Stimulated activated naive B cell treated with anti-CD40 and anti-IgM and Interleukin-4, amounts not matched to agents 10 μg/mL and 1 μg/mL and 100 μg/mL, for 72 hours (primary cell): Measurements from ENCODE around the gene CCSER1.

ENCODE experiments used
- ATAC-seq, 2 donors: fragments of 150-1000 bp; cut with Tn5 transposase; replicated peaks; 2 replicates each; pipeline ENCODE4 v1.10.0; 2021; ENCODE audit warnings: moderate library complexity in 1 of 2
- DNase-seq: peaks from one replicate; pipeline ENCODE4 v3.0.0; 2021
- H3K27ac Mint-ChIP-seq: one replicate; pipeline ENCODE4 v1.8.0; 2022; ENCODE audit warnings: mild to moderate bottlenecking, mixed read lengths
- H3K27me3 Mint-ChIP-seq, 2 donors: one replicate each; pipeline ENCODE4 v1.8.0; 2022; ENCODE audit warnings: mixed read lengths in 2 of 2
- H3K36me3 Mint-ChIP-seq, 2 donors: one replicate each; pipeline ENCODE4 v1.8.0; 2022; ENCODE audit warnings: mixed read lengths in 2 of 2, mild to moderate bottlenecking in 1 of 2
- H3K4me1 Mint-ChIP-seq, 2 donors: one replicate each; pipeline ENCODE4 v1.8.0; 2022; ENCODE audit warnings: mixed read lengths in 2 of 2, mild to moderate bottlenecking in 1 of 2
- H3K4me3 Mint-ChIP-seq, 2 donors: one replicate each; pipeline ENCODE4 v1.8.0; 2022; ENCODE audit warnings: mild to moderate bottlenecking in 2 of 2, mixed read lengths in 2 of 2, moderate library complexity in 1 of 2
- H3K9me3 Mint-ChIP-seq, 2 donors: one replicate each; pipeline ENCODE4 v1.8.0; 2022; ENCODE audit warnings: mixed read lengths in 2 of 2, mild to moderate bottlenecking in 1 of 2

CCSER1 gene

DNA sequence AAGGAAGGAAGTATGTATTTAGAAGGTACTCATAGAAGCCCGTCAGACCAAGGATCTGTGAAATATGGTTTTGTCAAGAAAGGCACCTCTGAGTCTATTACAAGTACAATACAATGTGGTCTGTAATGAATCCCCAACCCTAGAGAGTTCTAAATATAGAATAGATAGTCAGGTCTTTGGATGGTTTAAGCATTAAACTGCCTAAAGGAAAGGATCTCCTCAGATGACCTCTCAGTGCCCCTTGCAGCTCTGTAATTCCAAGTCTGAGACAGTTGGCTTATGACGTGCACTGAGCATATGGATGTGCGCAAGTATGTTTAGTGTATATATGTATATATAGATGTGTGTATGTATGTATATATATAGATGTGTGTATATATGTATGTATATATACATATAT lies 62.0 kb downstream of the CCSER1 start:
- Mint-ChIP-seq H3K9me3 (peaks cover 0 to 2% of the 10 kb centered on the region in 2 donors), H3K36me3 (no peaks in the 10 kb centered on the region), H3K27ac (no peak overlapping the region), H3K4me1 (peaks cover 6 to 24% of the 10 kb centered on the region in 2 donors), H3K4me3 (no peak overlapping the region), H3K27me3 (no peaks in the 10 kb centered on the region)
- no peak for ATAC-seq
- no peak for DNase-seq

DNA sequence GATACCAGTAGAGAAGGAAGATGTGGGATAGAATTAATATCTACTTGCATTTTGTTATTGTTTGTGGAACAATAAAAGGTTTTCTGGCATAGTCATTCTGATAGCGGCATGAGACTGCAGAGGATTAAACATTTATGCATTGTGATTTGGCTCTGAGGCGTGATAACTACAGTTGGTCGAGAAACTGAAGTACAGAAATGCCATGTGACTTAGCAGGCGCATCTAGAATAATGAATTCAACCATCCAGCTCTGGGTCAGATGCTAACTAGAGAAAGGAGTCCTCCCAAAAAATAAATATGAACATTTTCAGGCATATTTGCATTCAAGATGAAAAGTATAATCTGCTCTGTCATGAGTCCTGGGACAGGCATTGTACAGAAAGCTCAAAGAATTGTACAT lies 62.8 kb downstream of the CCSER1 start:
- H3K9me3 Mint-ChIP-seq, result peaks cover 0 to 2% of the 10 kb centered on the region in 2 donors
- no peak overlapping the region for H3K27ac Mint-ChIP-seq
- ATAC-seq (no peak), DNase-seq (no peak)
- H3K4me1 Mint-ChIP-seq, result peaks cover 4 to 25% of the 10 kb centered on the region in 2 donors
- H3K36me3 Mint-ChIP-seq, result no peaks in the 10 kb centered on the region
- H3K4me3 Mint-ChIP-seq, result no peak overlapping the region
- H3K27me3 Mint-ChIP-seq, result no peaks in the 10 kb centered on the region

DNA sequence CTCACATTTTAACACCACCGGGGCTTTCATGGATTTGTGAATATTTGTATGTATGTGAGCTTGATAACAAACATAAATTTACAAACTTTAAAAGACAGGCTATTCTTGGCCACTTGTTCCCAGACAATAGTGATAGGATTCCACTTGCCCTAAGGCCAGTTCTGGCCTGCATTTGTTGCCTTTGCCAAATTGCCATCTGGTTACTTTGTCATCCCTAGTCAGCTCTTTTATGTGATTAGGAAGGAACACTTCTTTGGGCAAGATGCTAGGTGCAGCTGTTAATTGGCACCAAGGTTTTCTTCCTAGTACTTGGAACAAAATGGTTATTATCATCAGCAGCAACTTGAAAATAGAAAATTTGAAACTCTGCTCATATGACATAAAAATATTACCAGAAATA lies 63.3 kb downstream of the CCSER1 start:
- Mint-ChIP-seq H3K27ac (no peak overlapping the region), H3K9me3 (peaks cover 0 to 2% of the 10 kb centered on the region in 2 donors), H3K36me3 (no peaks in the 10 kb centered on the region), H3K4me3 (no peak overlapping the region), H3K4me1 (peaks cover 8 to 30% of the 10 kb centered on the region in 2 donors), H3K27me3 (no peaks in the 10 kb centered on the region)
- ATAC-seq, result no peak
- DNase-seq, result no peak

DNA sequence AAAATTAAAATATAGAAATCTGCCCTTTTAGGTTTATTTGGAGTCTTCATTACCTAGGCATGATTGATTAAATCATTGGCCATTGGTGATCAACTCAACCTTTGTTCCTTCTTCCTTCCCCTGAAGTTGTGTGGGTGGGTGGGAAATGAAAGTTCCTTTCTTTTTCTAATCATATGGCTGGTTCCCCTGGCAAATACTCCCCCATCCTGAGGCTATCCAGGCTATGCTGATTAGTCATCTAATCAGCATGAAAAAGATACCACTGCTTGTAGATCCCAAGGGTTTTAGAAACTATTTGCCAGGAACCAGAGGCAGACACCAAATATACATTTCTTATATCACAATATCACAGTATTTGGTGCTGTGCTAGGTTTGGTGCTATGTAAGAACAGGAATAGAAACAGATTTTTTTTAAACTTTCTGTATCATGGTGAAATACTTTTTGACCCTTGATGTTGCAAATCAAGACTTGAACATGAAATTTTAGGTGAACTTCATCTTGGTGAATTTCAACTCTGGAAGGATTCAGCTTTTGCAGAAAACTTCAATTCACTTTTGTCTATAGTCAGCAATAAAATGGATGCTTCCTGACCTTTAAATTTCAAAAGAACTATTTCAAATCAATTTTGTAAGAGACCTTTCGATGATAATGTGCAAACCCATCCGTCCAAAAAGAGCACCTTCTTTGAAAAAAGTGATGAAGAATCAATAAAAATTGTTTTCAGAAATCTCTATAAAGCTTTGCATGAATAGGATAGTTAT lies 71.1 kb downstream of the CCSER1 start:
- H3K4me1 Mint-ChIP-seq, result peaks cover 6% of the 10 kb centered on the region in 2 donors
- H3K27ac Mint-ChIP-seq, result no peak overlapping the region
- H3K36me3 Mint-ChIP-seq, result peaks cover 0 to 2% of the 10 kb centered on the region in 2 donors
- no peak for DNase-seq
- no peaks in the 10 kb centered on the region for H3K27me3 Mint-ChIP-seq
- H3K4me3 Mint-ChIP-seq, result no peak overlapping the region
- H3K9me3 Mint-ChIP-seq, result peaks cover 2 to 3% of the 10 kb centered on the region in 2 donors
- no peak for ATAC-seq

DNA sequence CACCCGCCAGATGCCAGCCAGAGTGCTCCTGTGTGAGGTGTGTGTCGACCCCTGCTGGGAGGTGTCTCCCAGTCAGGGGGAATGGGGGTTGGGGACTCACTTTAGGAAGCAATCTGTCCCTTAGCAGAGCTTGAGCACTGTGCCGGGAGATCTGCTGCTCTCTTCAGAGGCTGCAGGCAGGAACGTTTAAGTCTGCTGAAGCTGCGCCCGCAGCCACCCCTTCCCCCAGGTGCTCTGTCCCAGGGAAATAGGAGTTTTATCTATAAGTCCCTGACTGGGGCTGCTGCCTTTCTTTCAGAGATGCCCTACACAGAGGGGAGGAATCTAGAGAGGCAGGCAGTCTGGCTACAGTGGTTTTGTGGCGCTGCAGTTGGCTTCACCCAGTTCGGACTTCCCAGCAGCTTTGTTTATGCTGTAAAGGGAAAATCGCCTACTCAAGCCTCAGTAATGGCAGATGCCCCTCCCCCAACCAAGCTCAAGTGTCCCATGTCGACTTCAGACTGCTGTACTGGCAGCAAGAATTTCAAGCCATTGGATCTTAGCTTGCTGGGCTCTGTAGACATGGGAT lies 80.8 kb downstream of the CCSER1 start:
- H3K36me3 Mint-ChIP-seq, result peaks cover 9 to 19% of the 10 kb centered on the region in 2 donors
- H3K4me1 Mint-ChIP-seq, result peaks cover 0 to 3% of the 10 kb centered on the region in 2 donors
- no peak for ATAC-seq
- H3K4me3 Mint-ChIP-seq, result no peak overlapping the region
- DNase-seq, result no peak
- no peaks in the 10 kb centered on the region for H3K27me3 Mint-ChIP-seq
- H3K27ac Mint-ChIP-seq, result no peak overlapping the region
- H3K9me3 Mint-ChIP-seq, result peaks cover 12 to 14% of the 10 kb centered on the region in 2 donors

DNA sequence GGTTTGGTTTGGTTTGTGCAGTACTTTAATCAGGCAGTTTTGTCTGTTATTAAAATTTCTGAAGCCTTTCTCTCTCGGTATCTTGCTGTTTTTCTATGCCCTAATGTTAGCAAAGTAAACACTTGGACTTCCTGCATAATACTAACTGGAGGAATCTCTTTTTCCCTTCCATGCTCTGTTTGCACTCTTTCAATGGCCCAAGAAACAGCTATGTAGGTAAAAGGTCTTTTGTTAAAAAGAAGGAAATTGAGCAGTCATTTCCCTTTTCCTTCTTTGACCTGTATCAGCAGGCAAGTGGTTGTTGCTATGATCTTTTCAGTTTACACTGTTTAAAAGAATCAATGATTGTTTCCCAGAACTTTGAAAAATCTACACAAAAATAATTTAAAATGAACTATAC lies 82.7 kb downstream of the CCSER1 start:
- Mint-ChIP-seq H3K9me3 (peaks cover 11 to 12% of the 10 kb centered on the region in 2 donors), H3K27me3 (no peaks in the 10 kb centered on the region), H3K4me3 (no peak overlapping the region), H3K36me3 (peaks cover 7 to 15% of the 10 kb centered on the region in 2 donors), H3K4me1 (peaks cover 0 to 3% of the 10 kb centered on the region in 2 donors), H3K27ac (no peak overlapping the region)
- no peak for DNase-seq
- no peak for ATAC-seq

DNA sequence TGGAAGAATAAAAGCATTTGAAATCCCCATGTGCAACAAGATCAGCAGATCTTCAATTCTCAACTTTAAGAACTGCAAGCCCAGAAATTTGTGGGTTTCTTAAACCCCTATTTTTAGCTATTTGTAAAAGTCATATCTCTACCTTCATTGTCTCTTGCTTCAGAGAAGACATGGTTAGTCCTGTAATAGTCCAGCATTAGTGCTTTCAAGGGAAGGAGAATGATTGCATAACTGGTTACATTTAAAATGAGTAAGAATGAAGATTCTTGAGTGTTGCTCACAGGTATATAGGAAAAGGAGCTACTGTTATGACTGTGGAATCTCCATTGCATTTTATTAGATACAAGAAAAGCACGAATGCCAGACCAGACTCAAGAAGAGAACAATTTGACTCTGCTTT lies 84.0 kb downstream of the CCSER1 start:
- Mint-ChIP-seq H3K4me1 (peaks cover 3 to 10% of the 10 kb centered on the region in 2 donors), H3K36me3 (peaks cover 4 to 7% of the 10 kb centered on the region in 2 donors), H3K27me3 (no peaks in the 10 kb centered on the region), H3K27ac (no peak overlapping the region), H3K4me3 (no peak overlapping the region), H3K9me3 (peaks cover 1 to 6% of the 10 kb centered on the region in 2 donors)
- DNase-seq (no peak), ATAC-seq (peak in 1 of 2 donors; percentile 31)

DNA sequence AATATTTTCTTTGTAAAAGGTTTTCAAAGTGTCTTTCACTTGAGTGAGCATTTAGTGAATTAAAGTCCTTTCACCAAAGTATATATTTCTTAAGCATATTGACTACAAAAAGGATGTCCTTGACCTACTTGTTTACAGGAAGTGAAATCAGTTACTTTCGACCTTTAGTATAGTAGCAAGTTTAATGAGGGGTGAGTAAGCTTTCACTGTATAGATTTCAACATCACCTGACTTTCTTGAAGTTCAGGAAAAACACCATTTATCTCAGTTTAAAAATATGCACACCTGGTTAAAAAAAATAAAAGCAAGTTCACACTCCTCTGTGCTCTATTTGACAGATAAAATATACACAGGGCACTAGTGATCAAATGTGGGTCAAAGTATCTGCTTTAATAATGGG lies 88.1 kb downstream of the CCSER1 start:
- H3K27ac Mint-ChIP-seq, result no peak overlapping the region
- no peaks in the 10 kb centered on the region for H3K36me3 Mint-ChIP-seq
- H3K9me3 Mint-ChIP-seq, result no peaks in the 10 kb centered on the region
- peak; percentile 71 to 87 for ATAC-seq
- H3K4me3 Mint-ChIP-seq, result no peak overlapping the region
- no peak for DNase-seq
- no peaks in the 10 kb centered on the region for H3K27me3 Mint-ChIP-seq
- peaks cover 2 to 16% of the 10 kb centered on the region in 2 donors for H3K4me1 Mint-ChIP-seq

DNA sequence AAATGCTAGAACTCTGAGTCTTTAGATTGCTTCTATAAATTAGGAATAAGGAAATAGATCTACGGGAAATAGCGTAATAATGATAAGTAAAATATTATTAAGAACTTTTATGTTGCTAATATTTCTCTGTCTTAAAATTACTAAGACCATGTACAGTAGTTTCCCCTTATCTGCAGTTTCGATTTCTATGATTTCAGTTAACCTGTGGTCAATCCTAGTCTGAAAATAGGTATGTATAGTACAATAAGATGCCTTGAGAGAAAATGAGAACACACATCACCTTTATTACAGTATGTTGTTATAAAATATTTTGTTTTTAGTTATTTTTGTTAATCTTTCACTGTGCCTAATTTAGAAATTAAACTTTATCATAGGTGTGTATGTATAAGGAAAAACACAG lies 92.6 kb downstream of the CCSER1 start:
- Mint-ChIP-seq H3K4me1 (peaks cover 2 to 16% of the 10 kb centered on the region in 2 donors), H3K4me3 (no peak overlapping the region), H3K9me3 (no peaks in the 10 kb centered on the region), H3K27ac (no peak overlapping the region), H3K36me3 (no peaks in the 10 kb centered on the region), H3K27me3 (no peaks in the 10 kb centered on the region)
- no peak for DNase-seq
- ATAC-seq, result no peak

DNA sequence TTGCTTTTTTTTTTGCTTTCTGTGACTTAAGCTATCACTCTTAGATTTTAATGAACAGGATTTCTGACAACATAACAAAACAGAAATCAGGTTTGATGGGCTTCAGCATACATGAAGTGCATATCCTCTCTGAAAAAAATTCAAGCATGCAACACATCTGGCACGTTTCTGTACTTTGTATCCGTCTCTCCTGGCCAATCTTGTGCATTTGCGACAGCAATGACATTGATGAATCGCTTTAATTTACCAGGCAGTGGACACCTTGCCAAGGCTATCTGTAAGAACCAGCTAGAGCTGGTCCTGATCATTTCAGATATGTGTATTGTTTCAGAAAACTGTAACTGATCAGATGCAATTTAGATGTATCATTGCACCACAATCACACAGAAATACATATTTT lies 93.3 kb downstream of the CCSER1 start:
- ATAC-seq, result no peak
- Mint-ChIP-seq H3K27me3 (no peaks in the 10 kb centered on the region), H3K4me1 (peaks cover 2 to 13% of the 10 kb centered on the region in 2 donors), H3K36me3 (no peaks in the 10 kb centered on the region), H3K9me3 (no peaks in the 10 kb centered on the region), H3K27ac (no peak overlapping the region), H3K4me3 (no peak overlapping the region)
- DNase-seq, result no peak

DNA sequence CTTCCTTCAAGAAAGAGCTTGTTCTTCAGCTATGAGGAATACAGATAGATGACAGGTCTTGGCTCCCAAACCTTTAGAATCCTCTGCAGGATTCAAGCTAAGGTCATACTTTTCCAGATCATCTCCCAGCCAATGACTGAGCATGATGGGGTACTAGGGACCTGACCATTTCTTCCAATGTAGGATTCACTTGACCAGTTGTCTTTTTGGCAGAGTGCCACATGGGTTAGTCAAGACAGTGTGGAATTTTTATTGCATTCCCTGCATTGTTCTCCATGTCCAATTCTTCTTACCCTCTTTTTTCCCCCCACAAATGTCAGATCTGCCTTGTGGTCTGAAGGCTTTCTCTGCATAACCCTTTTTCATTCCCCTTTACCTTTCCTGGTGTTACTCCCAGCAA lies 99.5 kb downstream of the CCSER1 start:
- Mint-ChIP-seq H3K27ac (no peak overlapping the region), H3K36me3 (peaks cover 0 to 6% of the 10 kb centered on the region in 2 donors), H3K27me3 (no peaks in the 10 kb centered on the region), H3K4me1 (no peaks in the 10 kb centered on the region), H3K9me3 (peaks cover 0 to 8% of the 10 kb centered on the region in 2 donors), H3K4me3 (no peak overlapping the region)
- no peak for ATAC-seq
- DNase-seq, result no peak

DNA sequence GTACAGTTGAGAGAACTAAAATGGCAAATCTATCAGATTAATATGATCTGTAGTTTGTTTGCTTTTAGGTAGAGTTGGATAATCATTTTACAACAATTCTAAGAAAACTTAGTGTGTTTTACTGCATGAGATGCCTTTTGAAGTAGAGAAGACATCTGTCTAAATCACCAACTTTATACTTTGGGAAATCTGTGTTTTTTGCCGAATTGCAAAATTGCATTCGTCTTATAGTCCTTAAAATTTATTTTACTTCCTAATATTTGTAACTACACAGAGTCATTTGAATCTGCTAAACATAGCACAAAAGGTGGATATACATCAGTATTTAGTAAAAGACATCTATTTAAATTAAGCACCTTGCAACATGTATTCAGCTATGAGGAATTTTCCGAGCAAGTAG lies 100.0 kb downstream of the CCSER1 start:
- Mint-ChIP-seq H3K27me3 (no peaks in the 10 kb centered on the region), H3K4me3 (no peak overlapping the region), H3K27ac (no peak overlapping the region), H3K9me3 (peaks cover 0 to 8% of the 10 kb centered on the region in 2 donors), H3K36me3 (peaks cover 0 to 6% of the 10 kb centered on the region in 2 donors), H3K4me1 (no peaks in the 10 kb centered on the region)
- DNase-seq, result no peak
- ATAC-seq, result no peak

DNA sequence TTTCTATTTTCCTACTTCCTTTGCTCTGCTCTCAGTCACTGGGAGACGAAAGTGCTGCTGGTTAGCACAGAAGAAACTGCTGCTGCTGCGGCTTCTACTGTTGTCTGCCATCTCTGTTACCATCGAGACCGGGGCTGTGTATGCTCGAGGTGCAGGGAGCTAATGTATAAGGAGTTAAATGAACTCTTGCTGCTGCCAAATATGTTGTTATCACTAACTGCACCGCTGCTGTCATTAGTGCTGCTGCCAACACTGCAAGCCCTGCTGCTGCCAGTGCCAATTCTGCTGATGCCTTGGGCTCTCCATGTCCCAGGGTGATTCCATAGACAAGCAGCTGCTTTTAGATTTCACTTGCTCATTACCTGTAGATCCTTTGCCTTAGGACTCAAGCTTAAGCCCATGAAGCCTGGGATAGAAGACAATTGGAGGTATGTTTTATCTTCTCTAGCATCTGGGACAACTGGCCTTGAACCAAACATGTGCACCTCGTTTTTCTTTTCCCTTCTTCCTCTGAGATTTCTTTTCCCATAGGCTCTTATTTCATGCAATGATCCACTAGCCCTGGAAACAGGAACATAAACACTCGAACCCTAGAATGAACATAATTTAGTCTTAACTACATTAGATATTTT lies 107.8 kb downstream of the CCSER1 start:
- Mint-ChIP-seq H3K27ac (peak overlapping the region; percentile 71), H3K36me3 (no peaks in the 10 kb centered on the region), H3K4me1 (peaks cover 0 to 10% of the 10 kb centered on the region in 2 donors), H3K9me3 (peaks cover 0 to 3% of the 10 kb centered on the region in 2 donors), H3K4me3 (no peak overlapping the region), H3K27me3 (no peaks in the 10 kb centered on the region)
- ATAC-seq (no peak), DNase-seq (no peak)

DNA sequence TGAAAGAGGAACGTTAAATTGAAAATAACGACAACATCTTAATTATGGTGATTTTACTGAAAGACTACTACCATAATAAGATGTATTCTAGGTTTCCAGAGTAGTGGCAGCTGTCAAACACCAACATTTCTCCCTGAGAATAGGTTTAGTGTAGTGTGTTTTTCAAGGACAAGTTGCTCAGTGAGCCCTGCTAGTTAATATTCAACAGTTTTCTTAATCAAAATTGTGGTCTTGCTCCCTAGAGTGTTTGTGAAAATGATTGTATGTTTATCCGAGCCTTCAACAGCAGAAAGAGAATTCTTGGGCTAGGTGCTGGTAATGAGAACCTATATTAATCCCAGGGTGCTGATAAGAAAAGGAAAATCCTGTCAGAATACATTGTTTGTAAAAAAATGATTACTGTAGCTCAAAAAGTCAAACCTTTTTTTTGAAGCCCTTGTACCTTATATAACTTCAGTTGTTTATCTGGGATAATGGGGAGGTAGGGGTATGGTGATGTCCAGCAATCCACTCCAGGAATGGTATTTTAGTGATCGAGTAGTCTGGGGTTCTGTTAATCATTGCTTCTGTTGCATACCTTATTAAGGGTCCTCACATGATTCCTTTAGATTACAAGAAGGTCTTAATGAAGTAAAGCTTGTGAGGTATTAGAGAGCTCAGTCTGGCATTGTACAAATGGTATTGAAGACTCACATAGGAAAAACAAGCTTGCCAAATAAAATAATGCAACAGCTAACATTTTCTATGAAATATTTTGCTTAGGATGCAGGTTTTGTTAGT lies 110.7 kb downstream of the CCSER1 start:
- no peaks in the 10 kb centered on the region for H3K27me3 Mint-ChIP-seq
- no peak overlapping the region for H3K27ac Mint-ChIP-seq
- ATAC-seq (no peak), DNase-seq (no peak)
- H3K36me3 Mint-ChIP-seq, result no peaks in the 10 kb centered on the region
- H3K4me3 Mint-ChIP-seq, result no peak overlapping the region
- no peaks in the 10 kb centered on the region for H3K9me3 Mint-ChIP-seq
- H3K4me1 Mint-ChIP-seq, result peaks cover 0 to 12% of the 10 kb centered on the region in 2 donors
